ENCODE results near the gene SNAPC2.

The SNAPC2 gene

GRCh38 chr19:7914099-7914498 lies 6.0 kb upstream of the SNAPC2 start:
- no peak for DNase-seq (ENCODE audit: low read depth, low spot score)
- no peak overlapping the region for H3K4me3 ChIP-seq (ENCODE audit: low read depth, low read length)
- ChIA-PET CTCF (no interaction called here), POLR2A (no interaction called here)
- no peak for TF ChIP-seq CTCF (IDR thresholded peaks at IDR 0.05; ENCODE audit: insufficient read depth, low read length, missing control alignments)

- CTCF ChIA-PET = interaction anchor here (0.7 to 2.0 kb wide), 2 partner anchors 11 to 60 kb away, joined by 3 to 6 read pairs; partner anchors contain the start of gene MAP2K7
- no peak for DNase-seq (ENCODE audit: low read depth, low spot score)
- POLR2A ChIA-PET = no interaction called here
- TF ChIP-seq CTCF (IDR thresholded peaks at IDR 0.05; ENCODE audit: insufficient read depth, low read length, missing control alignments) = no peak
- no peak within 1 kb of the TSS for H3K4me3 ChIP-seq (ENCODE audit: low read depth, low read length)
Observed at GRCh38 chr19:7914598-7915045, 5.5 kb upstream of the SNAPC2 start, which contains the start of gene TGFBR3L. Gene TGFBR3L, plus strand, starts transcription at chr19:7914830.

- CTCF ChIA-PET = interaction anchor here (0.7 to 2.0 kb wide), 3 partner anchors 12 to 61 kb away, joined by 3 to 6 read pairs (median 6); partner anchors contain the start of gene MAP2K7
- DNase-seq (ENCODE audit: low read depth, low spot score) = no peak
- POLR2A ChIA-PET = interaction anchor here (0.8 kb wide), 1 partner anchor 12 kb away, joined by 4 read pairs; the partner anchor contains the start of gene MAP2K7
- H3K4me3 ChIP-seq (ENCODE audit: low read depth, low read length) = peak overlapping the region; percentile 45
- TF ChIP-seq CTCF (IDR thresholded peaks at IDR 0.05; ENCODE audit: insufficient read depth, low read length, missing control alignments) = no peak
Observed at GRCh38 chr19:7915250-7916102, 4.7 kb upstream of the SNAPC2 start.

- CTCF ChIA-PET = interaction anchor here (1.0 to 3.5 kb wide), 6 partner anchors 8 to 87 kb away, joined by 3 to 18 read pairs (median 6); partner anchors contain the start of gene MAP2K7
- peak; percentile 4 for TF ChIP-seq CTCF (IDR thresholded peaks at IDR 0.05; ENCODE audit: insufficient read depth, low read length, missing control alignments)
- POLR2A ChIA-PET = interaction anchor here (0.7 to 0.8 kb wide), 2 partner anchors 13 kb away, joined by 3 to 4 read pairs; partner anchors contain the start of gene MAP2K7
- H3K4me3 ChIP-seq (ENCODE audit: low read depth, low read length) = peak overlapping the region; percentile 45
- no peak for DNase-seq (ENCODE audit: low read depth, low spot score)
Observed at GRCh38 chr19:7916103-7916954, 3.8 kb upstream of the SNAPC2 start.

- DNase-seq (ENCODE audit: low read depth, low spot score) = no peak
- peak overlapping the region; percentile 41 for H3K4me3 ChIP-seq (ENCODE audit: low read depth, low read length)
- ChIA-PET CTCF (interaction anchor here (1.0 to 5.9 kb wide), 9 partner anchors 9 to 86 kb away, joined by 3 to 29 read pairs (median 7); partner anchors contain the start of genes MAP2K7 and TIMM44), POLR2A (interaction anchor here (0.7 kb wide), 1 partner anchor 14 kb away, joined by 3 read pairs; the partner anchor contains the start of gene MAP2K7)
- no peak for TF ChIP-seq CTCF (IDR thresholded peaks at IDR 0.05; ENCODE audit: insufficient read depth, low read length, missing control alignments)
Observed at GRCh38 chr19:7916955-7917266, 3.2 kb upstream of the SNAPC2 start.

All from AG04449 (cell line).